HG03460 (cell line): ENCODE measurements around the gene GRIP1.

Experiments
- ATAC-seq: cut with Tn5 transposase; IDR thresholded peaks from one replicate; pipeline ENCODE4 v1.9.1; 2021; ENCODE audit not compliant: unreplicated experiment

GRIP1 gene

DNA sequence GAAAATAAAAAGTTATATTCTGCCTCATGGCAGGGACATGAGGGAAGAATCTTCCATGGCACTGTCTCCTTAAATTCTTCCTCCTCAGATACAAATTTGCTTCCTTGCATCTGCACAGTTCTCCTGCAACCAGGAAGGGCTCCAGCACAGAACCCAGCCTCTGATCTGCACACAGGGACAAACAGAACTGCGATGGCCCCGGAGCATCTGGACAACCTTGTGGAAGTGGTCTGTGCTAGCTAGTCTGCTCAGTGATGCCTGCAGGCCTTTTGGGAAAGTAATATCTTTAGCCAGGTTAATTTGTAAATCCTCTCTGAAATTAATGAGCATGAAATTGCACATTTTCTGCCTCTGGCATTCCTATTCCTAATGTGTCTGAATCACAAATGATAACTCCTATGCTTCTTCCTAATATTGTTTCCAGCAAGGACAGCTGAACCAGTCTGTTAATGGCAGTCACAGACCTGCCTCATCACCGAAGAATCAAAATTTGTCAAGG, 74.8 kb downstream of the GRIP1 start:
- no peak for ATAC-seq

DNA sequence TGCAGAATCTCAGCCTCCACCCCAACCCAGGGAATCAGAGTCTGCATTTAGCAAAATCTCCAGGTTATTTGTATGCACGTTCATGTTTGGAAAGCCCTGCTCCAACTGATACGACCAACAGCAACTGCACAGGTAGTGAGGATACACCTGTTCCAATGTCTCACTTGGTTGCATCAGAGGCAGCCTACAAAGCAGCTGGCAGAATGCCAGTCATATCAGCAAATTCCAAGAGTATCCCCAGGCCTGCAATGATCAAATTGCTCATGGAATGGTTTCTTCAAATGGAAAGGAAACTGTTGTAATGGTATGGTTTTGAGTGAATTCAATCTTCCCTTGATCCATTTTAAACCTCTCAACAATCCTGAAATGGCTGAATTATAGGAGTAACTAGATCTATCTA, 75.4 kb downstream of the GRIP1 start:
- no peak for ATAC-seq

DNA sequence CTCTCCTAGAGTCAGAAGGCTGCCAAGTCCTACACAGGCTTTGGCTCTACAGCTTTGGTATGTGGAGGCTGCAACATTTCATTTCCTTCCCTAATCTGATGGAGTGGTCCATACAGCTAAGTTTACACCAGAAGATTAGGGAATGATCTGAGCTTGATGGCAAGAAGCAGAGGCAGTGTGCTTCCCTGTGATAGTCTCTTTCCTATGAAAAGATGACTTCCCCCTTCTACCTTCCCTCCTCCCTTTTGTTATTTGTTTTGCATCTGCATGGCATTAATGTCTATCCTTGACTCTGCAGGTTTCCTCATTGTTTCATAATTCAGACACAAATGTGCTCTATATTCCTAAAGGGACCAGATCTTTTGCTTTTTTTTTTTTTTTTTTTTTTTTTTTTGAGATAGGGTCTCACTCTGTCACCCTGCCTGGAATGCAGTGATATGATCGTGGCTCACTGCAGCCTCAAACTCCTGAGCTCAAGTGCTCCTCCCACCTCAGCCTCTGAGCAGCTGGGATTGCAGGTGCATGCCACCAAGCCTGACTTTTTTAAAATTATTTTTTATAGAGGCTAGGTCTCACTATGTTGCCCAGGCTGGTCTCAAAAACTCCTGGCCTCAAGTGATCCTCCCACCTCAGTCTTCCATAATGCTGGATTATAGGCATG, 76.3 kb downstream of the GRIP1 start:
- ATAC-seq, result no peak

DNA sequence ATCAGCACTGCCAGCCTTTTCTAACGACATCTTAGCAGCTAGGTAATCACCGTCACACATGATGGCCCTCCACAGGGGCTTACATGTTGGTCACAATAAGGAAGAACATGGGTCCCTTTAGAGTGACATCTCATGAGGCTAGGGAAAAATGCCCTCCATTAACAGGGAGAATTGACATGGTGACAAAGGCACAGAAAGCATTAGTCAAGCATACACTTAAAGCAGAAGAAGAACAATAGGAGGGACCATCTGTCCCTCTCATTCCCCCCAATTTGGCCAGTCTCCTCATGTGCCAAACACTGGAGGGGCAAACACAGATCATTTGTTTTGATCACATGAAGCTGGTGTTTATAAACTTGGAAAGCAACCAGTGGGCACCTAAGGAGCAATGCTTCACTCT, 78.0 kb downstream of the GRIP1 start:
- no peak for ATAC-seq

DNA sequence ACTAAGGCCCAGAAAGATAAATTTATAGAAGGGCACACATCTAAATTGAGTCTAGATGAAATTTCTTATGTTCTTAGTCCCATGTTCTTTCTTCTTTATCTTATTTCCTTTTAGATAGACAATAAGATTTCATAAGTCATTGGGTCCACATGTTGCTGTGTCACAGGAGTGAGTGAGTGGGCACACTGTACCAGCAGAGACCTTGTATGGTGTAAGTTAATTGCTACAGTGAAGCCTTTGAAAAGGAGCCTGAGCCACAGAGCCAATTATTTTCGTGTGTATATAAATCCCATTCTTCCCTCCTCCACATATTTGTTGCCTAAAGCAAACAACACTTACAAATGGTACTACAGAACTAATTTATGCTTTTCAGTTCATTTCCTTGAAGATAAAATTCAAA, 79.1 kb downstream of the GRIP1 start:
- ATAC-seq, result no peak

DNA sequence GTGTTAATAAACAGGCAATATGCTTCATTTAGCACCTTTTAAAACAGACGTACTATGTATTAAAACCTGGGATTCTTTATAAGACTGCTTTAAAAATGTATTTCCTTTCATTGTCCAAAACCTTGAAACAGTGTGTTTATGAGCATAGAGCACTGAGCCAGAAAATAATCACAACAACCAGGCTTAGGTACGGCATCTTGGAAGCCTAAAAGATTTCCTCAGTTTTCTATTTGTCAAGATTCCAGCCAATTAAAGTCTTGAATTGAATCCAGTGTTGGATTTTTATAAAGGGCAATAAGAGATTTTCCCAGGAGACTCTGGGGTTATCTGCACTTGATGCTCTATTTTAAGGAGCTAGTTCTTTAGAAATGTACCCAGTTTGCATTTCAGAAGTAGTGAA, 80.3 kb downstream of the GRIP1 start:
- ATAC-seq, result no peak

DNA sequence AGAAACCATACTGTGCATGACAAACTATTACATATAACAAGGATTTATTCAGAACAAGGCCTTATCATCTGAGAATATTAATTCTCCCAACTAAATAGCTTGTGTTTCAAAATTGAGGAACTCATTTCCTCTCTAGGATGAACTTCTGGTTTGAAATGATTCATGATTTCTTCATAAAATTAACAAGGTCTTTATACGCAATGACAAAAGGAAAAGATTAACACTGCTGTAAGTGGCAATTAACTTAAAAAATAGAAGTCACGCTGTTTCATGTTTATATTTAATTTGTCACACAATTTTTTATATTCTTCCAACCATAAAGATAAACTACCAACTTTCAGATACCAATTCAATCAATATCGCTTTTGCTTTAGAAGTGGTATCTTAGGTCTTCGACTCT, 80.8 kb downstream of the GRIP1 start:
- ATAC-seq, result no peak

DNA sequence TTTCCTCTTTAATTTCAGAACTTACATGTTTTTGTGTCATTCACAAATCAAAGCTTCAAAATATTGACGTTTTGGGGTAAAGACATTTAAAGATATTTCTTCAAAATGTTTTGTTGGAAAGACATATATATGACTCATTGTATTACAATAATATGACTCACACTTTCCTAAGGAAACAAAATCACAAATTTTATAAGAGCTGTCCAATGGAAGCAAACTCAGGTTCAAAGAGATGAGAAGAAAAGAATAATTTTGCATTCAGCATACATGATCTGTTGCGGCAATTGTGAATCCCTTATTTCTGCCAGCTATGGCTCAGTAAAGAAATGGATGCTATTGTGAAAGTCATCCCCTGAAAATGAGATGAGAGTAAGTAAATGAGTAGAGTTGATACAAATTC, 82.7 kb downstream of the GRIP1 start:
- ATAC-seq, result no peak

DNA sequence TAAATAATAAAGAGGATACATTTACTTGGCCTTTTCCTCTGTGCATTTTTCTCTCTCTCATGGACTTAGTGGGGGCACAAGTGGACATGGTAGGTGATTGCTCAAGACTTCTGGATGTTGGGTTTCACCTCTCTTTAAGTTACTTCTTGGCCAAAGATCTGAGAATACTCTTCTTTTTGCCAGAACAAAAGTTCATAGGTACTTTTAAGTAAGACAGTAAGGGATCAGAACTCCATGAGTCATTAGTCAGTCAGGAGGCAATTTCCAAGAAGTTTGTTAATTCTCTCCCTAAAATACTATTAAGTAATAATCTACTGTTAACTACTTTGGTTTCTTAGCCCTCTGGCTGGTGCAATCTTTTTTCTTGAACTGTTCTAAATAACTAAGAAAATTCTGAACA, 84.2 kb downstream of the GRIP1 start:
- no peak for ATAC-seq

DNA sequence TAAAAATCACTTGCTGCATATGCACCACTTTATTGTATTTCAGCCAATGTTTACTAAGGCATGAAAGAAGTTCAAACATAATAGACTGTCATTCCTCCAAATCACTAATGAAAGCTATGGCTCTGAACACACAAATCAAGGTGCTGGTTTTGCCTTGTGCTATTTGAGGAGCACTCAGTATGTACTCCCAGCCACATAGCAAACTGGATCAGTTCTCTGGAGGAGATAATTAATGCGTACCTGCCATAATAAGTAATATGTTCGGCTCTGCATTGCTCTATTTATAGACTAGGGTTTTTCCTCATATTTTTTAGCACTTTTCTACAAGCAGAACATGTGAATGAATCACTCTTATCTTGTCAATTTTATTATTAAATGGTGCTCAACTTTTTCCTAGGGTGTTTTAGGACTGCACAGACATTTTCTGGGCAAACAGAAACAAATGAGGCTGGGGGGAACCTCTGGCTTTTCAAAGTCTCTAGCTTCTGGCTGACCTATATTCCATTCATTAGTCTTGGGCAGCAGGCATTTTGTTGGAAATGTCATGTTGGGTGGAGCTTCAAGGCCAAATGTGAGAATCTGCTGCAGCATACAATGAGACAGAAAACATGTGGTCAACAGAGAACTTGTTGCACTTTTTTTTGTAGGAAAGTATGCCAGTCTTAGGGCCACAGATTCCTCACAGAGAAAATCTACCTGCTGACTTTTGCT, 88.4 kb downstream of the GRIP1 start:
- no peak for ATAC-seq

DNA sequence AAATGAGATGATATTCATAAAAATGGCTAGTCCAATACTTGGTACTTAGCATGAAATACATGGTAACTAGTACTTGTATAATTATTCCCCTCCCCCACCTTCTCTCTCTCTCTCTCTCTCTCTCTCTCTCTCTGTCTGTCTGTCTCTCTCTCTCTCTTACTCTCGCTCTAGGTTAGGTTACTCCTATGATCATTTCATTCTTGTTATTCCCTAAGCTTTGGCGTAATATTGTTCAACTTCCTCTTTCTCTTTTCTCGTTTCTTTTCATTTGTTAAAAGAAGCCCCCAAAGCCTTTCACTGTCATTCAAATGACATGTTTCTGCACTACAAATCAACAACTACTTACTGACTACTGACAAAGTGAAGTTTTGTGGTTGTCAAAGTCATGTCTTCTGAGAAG, 89.8 kb downstream of the GRIP1 start:
- ATAC-seq, result no peak

DNA sequence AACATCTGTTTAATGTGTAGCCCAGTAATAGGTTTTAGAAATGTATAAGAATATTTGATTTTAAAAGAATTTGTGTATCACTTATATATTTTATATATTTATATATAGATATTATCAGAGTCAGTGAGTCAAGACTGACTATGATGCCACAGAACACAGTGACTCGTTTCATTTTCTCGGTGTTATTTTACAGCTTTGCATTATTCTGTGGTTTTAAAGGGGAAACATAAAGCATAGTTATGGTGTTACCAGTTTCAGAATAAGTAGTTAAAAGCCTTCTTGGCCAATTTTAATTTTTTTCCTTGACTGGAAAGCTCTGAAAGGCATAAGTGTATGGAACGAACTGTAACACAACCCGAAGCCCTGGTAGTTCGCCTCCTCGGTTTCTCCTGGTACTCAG, 91.0 kb downstream of the GRIP1 start:
- ATAC-seq, result no peak

DNA sequence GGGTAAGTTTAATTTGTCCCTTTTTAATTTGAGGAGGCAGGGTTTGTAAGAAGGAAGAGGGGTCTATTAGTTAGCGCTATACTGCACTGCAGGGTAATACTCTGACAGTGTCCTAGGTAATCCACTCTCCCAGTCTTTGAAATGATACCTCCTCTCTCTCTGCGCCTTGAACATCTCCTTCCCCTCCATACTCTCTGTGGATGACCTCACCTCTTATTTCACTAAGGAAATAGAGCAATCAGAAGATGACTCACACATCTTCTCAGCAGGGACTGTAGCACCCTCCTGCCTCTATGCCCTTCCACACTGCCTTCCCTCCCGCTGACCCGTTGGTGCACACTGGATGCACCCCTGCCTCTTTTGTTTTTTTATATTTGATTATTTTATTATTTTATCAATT, 94.2 kb downstream of the GRIP1 start:
- ATAC-seq, result no peak

DNA sequence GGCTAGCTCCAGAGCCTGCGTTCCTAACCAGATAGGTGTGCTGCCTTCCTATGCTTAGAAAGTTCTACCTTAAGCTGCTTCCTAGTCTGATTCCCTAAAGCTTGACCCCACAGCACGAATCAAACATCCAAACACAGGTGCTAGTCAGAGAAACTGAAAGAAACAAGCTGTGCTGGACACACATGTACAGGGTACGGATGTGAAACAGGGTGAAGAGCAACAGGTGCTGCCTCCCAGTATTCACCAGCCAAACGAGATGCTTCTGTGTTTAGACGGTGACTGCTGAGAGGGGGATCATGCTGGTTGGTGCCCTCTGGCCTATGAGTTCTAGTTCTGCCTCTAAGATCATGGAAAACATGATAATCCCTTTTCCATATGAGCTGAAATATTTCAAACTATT, 105.3 kb downstream of the GRIP1 start:
- ATAC-seq, result no peak

DNA sequence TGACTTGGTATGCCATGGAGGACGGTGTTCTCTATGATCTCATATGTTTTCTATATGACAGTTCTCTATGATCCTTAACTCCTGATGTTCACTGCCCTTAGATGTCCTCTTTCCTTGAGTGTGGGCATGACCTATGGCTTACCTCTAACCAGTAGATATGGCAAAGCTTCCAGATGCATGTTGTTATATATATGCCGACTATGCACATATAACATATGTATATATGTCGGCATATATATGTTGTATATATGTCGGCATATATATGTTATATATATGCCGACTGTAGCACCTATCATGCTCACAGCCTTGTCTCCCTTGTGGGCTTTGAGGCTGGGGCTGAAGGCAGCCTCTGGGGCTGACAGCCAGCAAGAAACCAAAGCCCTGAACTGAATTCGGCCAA, 106.0 kb downstream of the GRIP1 start:
- ATAC-seq, result no peak

DNA sequence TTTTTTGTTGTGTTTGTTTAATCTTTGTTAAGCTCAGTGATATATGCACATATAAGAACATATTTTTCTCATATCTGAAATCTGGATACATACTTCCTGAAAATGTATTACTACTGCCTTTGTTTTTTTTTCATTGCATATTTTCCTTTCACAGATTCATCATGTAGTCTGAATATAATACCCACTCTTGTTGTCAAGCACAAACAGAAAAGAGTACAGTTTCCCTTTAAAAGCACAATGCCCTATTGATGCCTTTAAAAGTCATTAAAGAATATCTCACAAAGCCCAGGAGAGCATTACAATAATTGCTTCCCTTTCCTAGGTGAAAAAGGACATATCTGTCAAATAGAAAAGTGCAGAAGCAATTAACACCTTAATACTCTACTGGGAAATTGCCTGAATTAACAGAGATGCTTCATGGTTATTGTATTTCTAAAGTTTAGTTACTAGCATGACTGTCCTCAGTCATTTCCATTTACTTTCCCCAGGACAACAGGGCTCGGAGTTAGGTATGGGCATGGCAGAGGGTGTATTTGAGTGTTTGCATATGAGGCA, 107.4 kb downstream of the GRIP1 start:
- ATAC-seq, result no peak

DNA sequence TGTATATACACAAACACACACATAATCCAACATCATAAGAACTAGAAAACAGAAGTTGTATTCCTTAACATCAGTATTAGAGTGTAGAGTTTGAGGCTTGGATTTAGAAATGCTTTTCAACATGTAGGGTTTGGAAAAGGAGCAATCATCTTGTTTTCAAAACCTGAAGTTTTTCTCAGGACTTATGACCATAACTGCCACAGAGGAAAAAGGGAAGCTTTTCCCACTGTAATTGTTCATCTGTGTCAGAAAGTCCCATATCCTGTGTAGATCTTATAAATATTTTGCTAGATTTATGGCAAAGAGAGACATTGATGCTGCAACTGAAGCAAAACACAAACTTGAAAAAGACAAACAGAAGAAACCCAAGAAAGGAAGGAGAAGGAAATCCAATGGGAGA, 115.7 kb downstream of the GRIP1 start:
- no peak for ATAC-seq

DNA sequence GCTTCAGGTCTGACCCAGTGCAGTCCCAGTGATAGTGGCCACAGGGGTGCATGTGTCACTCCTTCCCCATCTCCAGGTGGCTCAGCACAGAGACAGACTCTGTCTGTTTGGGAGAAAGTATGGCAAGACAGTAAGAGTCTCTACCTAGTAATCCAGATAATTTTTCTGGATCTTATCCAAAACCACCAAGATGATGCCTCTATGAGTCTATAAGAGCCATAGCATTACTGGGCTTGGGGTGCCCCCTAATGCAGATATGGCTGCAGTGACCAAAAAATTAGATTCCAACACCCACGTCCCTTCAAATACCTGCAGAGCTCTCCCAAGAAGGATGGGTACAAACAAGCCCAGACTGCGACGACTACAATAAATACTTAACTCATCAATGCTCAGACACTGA, 123.8 kb downstream of the GRIP1 start:
- ATAC-seq, result no peak

DNA sequence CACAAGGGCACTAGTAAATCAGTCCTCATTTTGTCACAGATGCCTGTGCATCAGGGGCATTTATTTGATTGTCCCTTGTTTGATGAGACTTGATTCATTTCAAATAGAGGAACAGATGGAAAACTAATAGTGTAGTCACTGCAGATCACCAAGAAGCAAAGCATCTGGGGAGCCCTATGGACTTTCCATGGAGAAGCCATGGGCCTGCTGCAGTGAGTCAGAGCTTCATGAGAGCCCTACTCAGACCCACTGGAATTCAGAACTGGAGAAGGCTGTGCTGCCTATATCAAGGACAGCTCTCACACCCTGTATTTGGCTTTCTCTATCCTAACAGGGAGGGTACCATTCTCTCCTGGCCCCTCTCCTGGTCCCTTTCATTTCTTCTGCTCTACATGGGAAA, 126.2 kb downstream of the GRIP1 start:
- ATAC-seq, result no peak

DNA sequence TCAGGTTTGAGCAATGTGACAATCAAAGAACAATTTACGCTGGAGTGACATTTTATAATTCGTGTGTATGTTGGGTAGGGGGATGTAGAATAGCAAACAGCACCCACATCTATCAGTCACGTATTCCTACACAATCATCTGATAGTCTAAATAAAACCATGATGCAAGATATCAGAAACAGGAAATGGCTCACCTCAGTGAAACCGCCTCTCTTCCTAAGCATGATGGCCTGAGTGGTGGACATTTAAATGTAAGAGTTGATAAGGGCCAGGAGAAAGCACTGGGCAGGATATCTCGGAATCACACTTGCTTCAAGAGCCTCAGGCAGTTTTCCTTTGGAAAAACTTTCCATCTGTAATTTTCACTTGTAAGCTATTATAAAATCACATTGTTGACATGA, 128.2 kb downstream of the GRIP1 start:
- no peak for ATAC-seq

DNA sequence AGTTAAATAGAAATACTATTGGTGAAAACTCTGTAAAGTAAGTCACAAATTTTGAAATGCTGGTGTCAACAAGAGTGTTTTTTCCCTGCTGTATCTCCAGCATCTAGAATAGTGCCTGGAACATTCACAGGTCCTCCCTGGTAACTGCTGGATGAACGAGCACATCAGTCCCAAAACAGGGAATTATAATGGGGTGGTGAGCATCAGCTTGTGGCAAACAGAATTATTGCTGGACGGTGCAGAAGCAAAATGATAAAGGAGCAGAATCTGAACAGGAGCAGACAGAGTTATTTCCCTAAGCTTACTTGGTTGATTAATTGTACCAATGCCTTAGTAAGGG, 129.9 kb downstream of the GRIP1 start:
- ATAC-seq, result no peak

DNA sequence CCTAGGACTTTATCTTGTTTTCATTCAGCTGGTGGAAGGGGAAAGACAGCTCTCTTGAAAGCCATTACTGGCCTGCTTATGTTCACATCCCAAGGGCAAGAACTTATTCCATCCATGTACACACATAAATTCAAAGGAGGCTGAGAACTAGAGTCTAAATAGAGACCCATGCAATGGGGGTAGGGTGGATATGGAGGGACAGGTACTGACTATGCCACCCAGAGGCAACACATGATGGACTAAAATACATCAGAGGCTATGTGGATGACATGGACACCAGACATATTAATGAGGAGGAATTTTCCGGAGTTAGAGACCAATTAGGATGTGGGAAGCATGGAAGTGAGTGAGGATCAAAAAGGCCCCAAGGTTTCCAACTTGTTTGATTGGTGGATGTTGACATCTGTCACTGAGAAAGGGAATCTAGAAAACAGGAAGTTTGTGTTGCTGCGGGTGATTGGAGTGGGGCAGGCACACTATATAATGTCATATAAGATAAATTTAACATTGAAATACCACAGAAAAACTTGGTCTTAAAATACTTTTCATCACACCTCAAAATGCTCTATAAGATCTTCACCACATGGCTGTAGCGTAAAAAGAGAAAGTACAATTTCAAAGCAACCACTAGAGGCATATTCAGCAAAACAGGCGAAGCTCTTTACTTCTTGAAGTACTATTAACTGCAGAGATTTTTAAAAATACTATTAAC, 130.4 kb downstream of the GRIP1 start:
- ATAC-seq, result no peak
